GM21529 (cell line): ENCODE results near the gene ADAMTSL5.
"Not testable (repeated sequence)": the region's sequence is repeated elsewhere in the genome, so short reads cannot be mapped to it uniquely, and the experiment has no call there.

ENCODE experiments used
- ATAC-seq: cut with Tn5 transposase; IDR thresholded peaks from one replicate; pipeline ENCODE4 v1.9.1; 2021; ENCODE audit not compliant: unreplicated experiment

The ADAMTSL5 gene, protein sequence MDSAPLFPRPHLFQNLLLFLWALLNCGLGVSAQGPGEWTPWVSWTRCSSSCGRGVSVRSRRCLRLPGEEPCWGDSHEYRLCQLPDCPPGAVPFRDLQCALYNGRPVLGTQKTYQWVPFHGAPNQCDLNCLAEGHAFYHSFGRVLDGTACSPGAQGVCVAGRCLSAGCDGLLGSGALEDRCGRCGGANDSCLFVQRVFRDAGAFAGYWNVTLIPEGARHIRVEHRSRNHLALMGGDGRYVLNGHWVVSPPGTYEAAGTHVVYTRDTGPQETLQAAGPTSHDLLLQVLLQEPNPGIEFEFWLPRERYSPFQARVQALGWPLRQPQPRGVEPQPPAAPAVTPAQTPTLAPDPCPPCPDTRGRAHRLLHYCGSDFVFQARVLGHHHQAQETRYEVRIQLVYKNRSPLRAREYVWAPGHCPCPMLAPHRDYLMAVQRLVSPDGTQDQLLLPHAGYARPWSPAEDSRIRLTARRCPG

DNA sequence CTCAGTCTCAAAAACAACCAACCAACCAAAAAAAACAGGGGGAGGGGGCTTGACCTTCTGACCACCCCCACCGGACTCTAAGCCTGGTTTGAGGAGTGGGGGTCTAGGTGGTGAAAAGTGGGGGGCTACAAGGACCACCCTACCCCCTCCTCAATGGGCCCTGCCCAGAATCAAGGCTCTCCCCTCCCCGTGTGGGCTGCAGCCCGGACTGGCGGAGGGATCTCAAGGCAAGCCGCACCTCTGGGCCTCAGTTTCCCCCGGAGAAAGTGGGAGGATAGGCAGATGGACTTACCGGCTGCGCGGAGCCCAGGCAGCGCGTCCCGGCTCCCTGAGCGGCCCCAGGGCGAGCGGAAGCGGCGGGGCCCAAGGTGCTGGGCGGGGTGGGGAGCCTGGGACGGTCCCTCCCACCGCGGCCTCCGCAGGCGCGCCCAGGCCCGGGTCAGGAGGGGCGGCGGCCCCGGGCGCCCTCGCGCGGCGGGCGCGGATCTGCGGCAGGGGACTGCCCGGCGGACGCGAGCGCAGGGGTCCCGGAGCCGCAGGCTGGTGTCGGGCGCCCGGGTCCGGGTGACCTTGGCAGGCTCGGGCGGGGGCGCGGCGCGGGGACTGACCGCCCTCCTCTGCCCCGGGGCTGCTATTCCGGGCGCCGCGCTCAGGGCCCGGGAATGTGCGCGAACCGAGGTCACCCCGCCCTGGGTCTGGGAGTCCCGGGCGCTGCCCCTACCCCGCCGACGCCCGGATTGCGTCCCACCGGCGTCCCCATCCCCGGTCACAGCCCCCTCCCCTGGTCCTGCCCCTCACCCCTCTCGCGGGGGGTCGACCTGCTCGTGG, at the start of gene ADAMTSL5:
Gene ADAMTSL5, minus strand, starts transcription at position 349 of the 828 bp plus-strand sequence. CDS start 2,076 bp downstream, outside the sequence.
- no peak for ATAC-seq

DNA sequence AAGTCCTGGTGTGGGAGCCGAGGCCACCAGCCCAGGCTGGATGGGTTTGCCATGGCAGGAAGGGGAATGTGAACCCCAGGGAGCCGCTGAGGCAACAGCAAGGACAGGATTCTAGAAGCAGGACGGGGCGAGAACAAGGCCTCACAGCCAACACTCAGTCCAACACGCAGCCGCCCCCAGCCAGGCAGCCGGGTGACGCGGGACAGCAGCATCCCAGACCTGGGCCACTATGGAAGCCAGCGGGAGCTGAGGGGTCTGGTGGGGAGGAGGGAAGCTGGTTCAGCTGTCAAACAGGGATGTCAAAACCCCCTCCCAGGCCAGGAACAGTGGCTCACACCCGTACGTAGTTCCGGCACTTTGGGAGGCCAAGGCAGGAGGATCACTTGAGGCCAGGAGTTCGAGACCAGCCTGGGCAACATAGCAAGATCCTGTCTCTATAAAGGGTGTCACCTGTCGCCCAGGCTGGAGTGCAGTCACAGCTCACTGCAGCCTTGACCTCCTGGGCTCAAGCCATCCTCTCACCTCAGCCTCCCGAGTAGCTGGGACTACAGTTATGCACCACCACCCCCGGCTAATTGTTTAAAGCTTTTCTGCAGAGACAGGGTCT, 48.5 kb upstream of the ADAMTSL5 start:
- no peak for ATAC-seq

DNA sequence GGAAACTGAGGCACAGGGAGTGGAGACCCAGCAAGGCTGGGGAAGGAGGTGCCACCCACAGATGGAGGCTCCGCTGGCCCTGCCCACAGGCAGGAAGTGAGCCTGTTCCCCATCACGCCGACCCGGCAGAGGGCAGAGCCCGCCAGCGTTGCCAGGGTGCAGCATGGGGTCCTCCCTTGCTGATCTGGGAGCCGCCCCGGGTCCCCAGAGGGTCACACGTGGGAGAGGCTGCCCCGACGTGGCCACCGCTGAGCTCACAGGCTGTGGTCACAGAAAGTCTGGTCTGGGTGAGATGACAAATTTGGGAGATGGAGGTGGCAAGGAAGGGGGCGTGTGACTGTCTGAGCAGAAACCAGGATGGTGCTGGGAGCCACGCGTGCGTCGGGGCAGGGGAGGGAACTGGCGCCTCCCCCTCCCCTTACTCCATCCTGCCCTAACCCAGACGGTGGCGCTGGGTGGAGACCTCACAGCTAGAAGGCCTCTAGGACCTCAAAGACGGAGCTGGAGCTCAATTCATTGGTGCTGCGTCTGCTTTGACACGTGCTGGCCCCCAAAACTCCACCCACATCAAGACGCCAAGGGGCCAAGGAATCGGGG, 47.6 kb upstream of the ADAMTSL5 start:
- ATAC-seq, result no peak

DNA sequence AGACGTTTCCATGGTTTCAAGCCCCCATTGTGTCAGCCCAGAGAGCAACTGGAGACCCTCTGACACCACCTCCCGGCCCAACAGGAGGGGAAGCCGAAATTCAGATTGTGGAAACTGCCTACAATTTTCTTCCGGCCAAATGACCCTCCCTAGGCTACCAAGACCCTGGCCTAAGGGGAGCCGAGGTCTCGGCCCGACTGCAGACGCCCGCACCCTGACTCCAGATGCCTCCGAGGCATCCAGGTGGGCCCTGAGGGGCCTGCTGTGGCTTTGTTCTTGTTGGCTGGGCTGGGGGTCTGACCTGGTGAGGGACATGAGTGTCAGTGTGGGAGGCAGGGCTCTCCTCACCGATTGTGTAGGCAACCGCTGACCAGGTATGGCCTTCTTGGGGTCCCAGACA, 45.7 kb upstream of the ADAMTSL5 start:
- no peak for ATAC-seq

DNA sequence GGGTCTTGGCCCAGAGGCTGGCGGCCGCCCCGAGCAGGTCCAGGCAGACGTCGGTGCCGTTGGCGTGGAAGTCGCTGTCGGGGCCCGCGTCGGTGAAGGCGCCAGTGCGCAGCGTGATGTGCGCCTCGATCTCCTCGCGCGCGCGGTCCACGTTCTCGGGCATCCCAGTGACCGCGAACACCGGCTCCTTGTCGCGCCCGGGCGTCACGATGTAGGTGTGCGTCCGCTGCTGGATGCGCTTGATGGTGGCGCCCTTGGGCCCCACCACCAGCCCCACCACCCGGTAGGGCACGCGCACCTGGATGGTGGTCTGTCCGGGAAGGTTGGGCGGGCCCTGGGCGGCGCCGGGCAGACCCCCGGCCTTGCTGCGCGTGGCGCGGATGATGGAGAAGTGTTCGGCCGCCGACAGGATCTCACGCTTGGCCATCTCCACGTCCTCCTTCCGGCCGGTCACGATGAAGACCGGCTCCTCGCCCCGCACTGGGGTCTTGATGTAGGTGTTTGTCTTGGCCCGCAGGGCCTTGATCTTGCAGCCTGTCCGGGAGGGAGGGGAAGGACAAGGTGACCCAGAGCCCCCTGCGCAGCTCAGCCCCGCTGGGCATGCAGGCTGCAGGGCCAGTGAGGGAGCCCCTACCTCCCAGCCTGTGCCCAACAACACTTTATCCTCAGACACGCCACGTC, 43.7 kb upstream of the ADAMTSL5 start:
- no peak for ATAC-seq

DNA sequence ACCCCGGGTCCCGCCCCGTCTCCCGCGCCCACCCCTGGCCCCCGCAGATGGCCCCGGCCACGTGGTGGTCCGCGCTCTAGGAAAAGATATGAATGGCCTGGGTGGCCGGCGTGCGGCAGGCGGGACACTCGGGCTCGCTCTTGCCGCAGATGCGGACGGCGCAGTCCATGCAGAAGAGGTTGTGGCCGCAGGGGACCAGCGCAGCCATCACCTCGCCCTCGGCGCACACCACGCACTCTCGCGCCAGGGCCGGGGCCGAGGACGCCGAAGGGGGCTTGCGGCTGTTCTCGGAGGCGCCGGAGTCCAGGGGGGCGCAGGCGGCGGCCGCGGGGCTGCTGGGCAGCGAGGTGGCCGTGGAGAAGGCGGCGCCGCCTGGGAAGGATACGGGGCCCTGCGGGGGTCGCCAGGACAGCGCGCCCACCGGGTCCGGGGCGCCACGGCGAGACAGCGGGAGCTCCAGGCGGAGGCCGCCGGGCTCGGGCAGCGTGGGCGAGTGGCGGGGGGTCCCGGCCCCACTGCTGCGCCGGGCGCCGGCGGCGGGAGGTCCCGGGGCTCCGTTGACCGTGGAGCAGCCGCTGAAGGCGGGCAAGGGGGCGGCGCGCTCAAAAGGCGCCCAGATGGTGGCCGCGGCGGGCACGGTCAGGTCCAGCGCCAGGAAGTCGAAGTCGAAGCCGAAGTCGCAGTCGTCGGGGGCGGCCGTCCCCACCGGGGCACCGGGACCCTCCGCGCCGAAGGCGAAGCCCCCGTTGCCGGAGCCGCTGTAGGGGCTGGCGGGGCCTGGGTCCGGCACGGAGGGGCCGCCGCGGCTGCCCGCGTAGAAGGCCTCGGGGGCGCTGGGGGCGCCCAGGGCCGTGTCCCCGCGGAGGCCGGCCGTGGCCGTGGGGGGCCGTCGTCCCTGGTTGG, 42.9 kb upstream of the ADAMTSL5 start:
- ATAC-seq, result no peak

DNA sequence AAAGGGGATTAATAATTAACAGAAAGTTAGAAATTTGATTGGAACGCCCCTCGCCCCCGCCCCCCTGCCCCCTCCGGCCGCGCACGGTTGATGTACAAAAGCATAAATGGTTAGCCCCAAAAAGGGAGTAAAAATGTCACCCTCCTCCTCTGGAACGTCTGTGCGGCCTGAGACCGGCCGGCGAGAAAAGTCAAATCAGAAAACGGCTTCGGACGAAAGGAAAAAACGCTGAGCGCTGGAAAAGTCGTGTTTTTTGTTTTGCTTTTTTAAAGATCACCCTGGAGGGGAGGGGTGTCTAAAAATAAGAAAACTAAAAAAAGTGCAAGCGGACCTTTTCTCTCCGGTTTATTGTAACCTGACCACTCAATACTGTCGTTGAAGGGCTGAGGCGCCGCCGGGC, 42.1 kb upstream of the ADAMTSL5 start:
- no peak for ATAC-seq

DNA sequence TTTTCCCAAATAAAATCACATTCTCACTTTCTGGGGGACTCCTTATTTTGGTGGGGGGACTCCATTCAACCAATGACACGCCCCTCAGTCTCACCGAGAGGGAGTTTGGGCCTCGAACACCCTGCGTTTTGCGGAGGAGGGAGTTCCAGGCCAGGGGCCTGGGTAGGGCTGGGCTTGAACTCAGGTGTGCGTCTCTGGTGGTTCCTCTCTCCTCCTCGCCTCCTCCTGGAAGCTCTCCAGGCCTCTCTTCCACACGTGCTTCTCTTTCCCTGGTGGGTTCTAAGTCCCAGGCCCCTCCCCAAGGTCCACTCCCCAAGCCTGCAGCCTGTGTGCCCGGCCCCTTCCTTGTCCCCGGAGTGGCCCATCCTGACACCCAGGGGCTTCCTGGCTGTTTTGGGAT, 40.6 kb upstream of the ADAMTSL5 start:
- no peak for ATAC-seq

DNA sequence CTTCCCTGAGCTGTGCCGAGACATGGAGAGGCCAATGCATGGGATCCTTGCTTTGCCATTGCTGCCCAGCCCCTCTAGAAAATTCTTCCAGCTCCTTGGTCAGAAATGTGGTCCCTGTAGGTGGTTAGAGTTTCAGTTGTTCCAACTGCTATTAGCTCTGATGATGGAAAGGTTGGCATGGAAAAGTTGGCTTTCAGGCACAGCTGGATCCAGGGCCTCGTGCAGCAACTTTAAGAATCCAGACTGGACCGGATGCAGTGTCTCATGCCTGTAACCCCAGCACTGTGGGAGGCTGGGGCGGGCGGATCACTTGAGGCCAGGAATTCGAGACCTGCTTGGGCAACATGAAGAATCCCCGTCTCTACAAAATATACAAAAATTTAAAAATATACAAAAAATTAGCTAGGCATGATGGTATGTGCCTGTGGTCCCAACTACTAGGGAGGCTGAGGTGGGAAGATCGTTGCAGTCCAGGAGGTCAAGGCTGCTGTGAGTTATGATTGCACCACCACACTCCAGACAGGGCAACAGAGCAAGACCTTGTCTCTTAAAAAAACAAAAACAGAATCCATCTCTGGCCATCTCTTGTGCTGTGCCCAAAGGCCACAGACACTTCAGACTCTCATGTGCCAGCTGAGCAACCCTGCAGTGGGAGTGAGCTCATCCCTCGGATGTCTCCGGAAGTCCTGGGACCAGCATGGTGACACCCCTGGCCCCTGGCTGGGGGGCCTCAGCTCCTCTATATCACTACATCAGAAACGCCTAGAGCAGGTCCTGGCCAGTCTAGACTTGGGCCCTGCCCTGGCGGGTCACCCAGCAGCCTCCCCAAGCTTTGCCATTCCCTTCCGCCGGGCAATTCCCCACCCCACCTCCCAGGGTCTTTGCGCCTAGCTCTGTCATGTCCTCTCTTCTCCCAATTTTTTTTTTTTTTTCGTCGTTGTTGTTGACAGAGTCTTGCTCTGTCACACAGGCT, 38.5 kb upstream of the ADAMTSL5 start:
- ATAC-seq, result no peak

DNA sequence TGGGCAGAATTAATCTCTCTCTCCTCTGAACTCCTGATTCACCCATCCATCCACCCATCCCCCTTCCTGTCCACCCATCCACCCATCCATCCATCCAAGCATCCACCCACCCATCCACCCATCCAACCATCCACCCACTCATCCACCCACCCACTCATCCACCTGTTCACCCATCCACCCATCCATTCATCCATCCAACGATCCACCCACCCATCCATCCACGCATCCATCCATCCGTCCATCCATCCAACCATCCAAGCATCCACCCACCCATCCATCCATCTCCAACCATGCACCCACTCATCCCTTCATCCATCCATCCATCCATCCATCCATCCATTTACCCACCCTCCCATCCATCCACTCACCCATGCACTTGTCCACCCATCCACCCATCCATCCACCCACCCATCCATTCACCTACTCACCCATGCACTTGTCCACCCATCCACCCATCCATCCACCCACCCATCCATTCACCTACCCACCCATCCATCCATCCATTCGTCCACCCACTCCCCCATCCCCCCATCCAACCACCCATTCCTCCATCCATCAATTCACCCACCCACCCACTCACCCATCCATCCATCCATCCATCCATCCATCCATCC, 36.6 kb upstream of the ADAMTSL5 start:
- no peak for ATAC-seq

DNA sequence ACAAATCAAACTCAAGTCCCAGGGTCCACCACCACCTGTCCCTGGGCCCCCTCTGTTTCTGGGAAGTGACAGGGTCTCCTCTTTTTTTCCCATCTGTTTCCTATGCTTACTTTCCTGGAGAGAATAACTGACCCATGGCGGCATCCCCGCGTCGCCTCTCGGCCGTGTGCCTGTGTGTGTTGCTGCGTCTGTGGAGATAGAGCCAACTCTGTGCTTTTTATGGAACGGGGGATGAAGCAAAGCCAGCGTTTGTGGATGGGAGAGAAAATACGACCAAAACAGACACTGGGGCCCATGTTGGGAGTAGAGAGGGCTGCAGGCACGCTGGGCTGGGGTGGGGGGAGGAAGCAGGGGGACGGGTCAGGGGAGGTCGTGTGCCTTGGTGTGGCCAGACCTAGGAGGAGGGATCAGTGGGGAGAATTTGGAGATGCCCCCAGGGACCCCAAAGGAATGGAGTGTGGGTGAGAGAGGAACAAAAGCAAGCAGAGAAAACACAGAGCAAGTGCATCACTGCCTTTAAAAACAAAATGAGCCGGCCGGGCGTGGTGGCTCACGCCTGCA, 27.6 kb upstream of the ADAMTSL5 start:
- no peak for ATAC-seq

DNA sequence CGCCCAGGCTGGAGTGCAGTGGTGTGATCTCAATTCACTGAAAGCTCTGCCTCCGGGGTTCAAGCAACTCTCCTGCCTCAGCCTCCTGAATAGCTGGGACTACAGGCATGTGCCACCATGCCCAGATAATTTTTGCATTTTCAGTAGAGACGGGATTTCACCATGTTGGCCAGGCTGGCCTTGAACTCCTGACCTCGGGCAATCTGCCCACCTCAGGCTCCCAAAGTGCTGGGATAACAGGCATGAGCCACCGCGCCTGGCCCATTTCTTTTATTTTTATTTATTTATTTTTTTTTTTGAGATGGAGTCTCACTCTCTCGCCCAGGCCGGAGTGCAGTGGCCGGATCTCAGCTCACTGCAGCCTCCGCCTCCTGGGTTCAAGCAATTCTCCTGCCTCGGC, 26.9 kb upstream of the ADAMTSL5 start:
- not testable (repeated sequence) for ATAC-seq

DNA sequence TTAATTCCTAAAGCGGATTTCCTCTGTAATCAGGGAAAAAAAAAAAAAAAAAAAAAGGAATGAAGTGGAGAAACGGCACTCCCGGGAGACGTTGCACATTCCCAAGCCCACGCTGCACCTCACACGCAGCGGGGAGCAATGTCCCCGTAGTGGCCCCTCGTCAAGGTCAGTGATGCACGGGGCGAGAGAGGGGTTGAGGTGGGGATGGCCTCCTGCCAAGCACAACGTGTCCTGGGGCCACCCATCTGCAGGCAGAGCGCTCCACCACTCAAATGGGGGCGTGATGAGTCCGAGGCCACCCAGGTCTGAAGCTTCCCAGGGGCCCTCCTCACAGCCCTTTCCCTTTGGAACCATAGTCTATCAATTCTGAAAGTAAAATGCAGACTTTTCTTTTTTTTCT, 26.2 kb upstream of the ADAMTSL5 start:
- ATAC-seq, result no peak

DNA sequence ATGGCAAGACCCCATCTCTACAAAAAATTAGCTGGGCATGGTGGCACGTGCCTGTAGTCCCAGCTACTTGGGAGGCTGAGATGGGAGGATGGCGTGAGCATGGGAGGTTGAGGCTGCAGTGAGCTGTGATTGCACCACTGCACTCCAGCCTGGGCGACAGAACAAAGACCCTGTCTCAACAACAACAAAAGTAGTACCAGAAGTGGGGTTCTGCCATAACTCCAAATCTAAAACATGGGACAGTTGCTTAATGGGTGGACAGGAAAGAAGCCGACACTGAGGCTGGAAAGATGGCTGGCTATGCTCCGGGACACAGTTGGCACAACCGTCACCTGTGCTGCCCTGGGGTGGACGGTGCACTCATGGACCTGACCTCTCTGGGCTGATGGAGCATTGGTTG, 22.9 kb upstream of the ADAMTSL5 start:
- ATAC-seq, result not testable (repeated sequence)

DNA sequence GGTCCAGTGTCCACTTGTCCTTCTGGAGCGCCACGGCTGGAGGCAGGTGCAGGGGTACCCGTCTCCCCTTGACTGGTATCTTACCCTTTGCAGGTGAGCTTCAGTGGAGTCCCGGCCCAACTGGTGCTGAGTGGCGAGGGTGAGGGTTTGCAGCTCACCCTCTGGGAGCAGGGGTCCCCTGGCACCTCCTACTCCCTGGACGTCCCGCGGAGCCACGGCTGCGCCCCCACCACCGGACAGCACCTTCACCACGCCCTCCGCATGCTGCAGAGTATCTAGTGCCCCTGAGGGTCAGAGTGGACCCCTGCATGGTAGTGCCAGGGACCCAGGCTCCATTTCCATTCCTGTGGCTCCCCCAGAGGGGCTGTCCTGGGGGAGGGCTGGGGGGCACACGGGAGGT, 22.2 kb upstream of the ADAMTSL5 start:
- ATAC-seq, result no peak

DNA sequence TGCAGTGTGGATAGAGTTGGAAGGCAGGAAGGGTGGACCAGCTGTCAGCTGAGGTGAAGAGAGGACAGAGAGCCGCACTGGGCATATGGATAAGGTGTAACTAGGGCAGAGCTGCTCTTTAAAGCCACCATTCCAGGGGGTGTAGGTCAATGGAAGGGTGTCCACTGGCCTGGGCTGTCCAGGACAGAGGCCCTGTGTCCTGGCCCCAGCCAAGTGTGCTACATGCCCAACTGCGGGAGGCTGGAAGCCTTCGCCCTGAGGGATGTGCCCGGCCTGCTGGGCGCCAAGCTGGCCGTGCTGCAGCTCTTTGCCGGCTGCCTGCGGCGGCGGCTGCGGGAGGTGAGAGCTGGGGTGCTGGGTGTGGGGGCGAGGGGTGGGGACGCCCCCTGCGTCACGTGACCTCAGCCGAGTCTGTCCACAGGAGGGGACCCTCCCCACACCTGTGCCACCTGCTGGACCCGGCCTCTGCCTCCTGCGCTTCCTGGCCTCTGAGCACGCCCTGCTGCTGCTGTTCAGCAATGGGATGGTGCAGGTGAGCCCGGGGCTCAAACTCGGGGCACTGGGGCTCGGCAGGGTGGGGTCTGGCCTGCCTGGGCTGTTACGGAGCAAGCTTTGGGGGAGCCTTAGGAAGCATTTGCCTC, 20.8 kb upstream of the ADAMTSL5 start:
- no peak for ATAC-seq

DNA sequence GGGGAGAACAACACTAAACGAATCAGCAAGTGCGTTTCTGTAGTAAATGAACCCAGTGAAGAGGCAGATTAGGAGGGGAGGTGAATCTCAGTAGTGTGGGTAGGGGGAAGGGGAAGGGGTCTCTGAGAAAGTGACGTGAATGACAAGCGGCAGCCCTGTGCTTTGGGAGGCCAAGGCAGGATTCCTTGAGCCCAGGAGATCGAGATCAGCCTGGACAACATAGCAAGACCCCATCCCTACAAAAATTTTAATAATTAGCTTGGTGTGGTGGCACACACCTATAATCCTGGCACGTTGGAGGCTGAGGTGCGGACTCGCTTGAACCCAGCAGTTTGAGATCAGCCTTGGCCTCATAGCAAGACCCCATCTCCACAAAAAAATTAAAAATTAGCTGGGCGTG, 19.2 kb upstream of the ADAMTSL5 start:
- no peak for ATAC-seq
